Testis (tissue), 3 donors: ENCODE data around the gene BTLA. TPM values are rescaled to one million over a fixed set of nuclear protein-coding genes. Genes with fewer than 3 reads are reported as not detected.

Experiments used
- DNase-seq: peaks from one replicate; pipeline ENCODE4 v3.0.0-alpha.2; 2019
- H3K27ac ChIP-seq, 2 donors: fragments of 200-600 bp; sonication (generic); one replicate each; pipeline ENCODE4 v1.5.1; 2019
- H3K27me3 ChIP-seq: fragments of 200-600 bp; sonication (generic); one replicate; pipeline ENCODE4 v1.5.1; 2019
- H3K36me3 ChIP-seq: fragments of 200-600 bp; sonication (generic); one replicate; pipeline ENCODE4 v1.5.1; 2017; ENCODE audit warnings: low read depth; ENCODE audit errors: missing control alignments
- H3K4me1 ChIP-seq: fragments of 200-600 bp; sonication (generic); one replicate; pipeline ENCODE4 v1.5.1; 2019
- H3K4me3 ChIP-seq, 2 donors: fragments of 200-600 bp; sonication (generic); one replicate each; pipeline ENCODE4 v1.5.1; 2017 to 2019
- H3K9me3 ChIP-seq: fragments of 200-600 bp; sonication (generic); one replicate; pipeline ENCODE4 v1.5.1; 2017
- POLR2A ChIP-seq: fragments of 450-650 bp; IDR thresholded peaks from one replicate; pipeline ENCODE4 v1.6.1; 2017; ENCODE audit warnings: antibody characterized with exemption, mild to moderate bottlenecking, moderate library complexity
- WGBS, 2 donors: methylation state at CpG; one replicate each; pipeline ENCODE4 v1.1.5; 2018; 5-methylcytosine and 5-hydroxymethylcytosine counted together
- intact Hi-C: fragments of 100-400 bp; cut with DNase I; formaldehyde crosslinking; loops from one replicate; pipeline ENCODE4 v1.15.1; 2023; ENCODE audit warnings: low total_unique reads
- polyA plus RNA-seq: library from polyadenylated mRNA; stranded (reverse); fragments of 350-450 nt; fragmentation: Illumina TruSeq; extraction: RNeasy Lipid Tissue Mini Kit (QIAGEN cat#74804); gene quantifications from one replicate; pipeline ENCODE4 v1.2.3, GENCODE V29; 2014; ENCODE audit warnings: low read depth, low replicate concordance; ENCODE audit not compliant: insufficient read depth
- total RNA-seq, 2 donors: library from RNA; depleted of rRNA; stranded (reverse); fragments of >200 nt; gene quantifications; one replicate each; pipeline ENCODE4 v1.2.3, GENCODE V29; 2016
- TF ChIP-seq, protein P1 (sequence below), 3 experiments: fragments of 450-650 bp in 2 of 3; fragments of 200-600 bp in 1 of 3; sonication (generic) in 1 of 3; IDR thresholded peaks; one replicate each; pipeline ENCODE4 v1.5.1; 2016 to 2019; ENCODE audit warnings: antibody characterized with exemption in 3 of 3, mild to moderate bottlenecking in 2 of 3, moderate library complexity in 1 of 3

Gene BTLA
- total and polyA plus RNA-seq, 3 donors from 2014 or later: 0.50 to 1.4 (median 1.2) TPM

DNA sequence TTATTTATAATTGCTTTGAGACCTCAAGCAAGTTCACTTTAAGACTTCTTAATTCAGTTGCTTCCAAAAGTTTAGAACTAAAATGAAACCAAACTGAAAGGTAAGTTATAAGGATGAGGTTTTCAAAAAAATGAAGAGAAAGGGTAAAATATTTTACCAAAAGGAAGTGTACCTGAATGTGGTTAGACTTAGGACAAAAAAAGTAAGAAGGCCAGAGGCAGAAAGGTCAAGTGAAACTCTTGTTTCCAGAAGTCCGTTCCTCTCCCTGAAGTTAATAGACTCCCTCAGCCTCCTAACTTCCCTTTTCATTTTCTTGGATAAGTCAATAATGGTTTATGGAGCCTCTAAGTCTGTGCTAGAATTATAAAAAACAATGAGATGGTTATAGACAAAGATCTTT lies 16.6 kb downstream of the BTLA start:
- Histone ChIP-seq H3K4me3 (no peak overlapping the region), H3K4me1 (no peaks in the 10 kb centered on the region), H3K9me3 (no peaks in the 10 kb centered on the region), H3K27ac (no peak overlapping the region), H3K36me3 (no peaks in the 10 kb centered on the region), H3K27me3 (no peaks in the 10 kb centered on the region)
- intact Hi-C loops: no loop called here
- DNase-seq: no peak
- TF ChIP-seq, protein P1, sequence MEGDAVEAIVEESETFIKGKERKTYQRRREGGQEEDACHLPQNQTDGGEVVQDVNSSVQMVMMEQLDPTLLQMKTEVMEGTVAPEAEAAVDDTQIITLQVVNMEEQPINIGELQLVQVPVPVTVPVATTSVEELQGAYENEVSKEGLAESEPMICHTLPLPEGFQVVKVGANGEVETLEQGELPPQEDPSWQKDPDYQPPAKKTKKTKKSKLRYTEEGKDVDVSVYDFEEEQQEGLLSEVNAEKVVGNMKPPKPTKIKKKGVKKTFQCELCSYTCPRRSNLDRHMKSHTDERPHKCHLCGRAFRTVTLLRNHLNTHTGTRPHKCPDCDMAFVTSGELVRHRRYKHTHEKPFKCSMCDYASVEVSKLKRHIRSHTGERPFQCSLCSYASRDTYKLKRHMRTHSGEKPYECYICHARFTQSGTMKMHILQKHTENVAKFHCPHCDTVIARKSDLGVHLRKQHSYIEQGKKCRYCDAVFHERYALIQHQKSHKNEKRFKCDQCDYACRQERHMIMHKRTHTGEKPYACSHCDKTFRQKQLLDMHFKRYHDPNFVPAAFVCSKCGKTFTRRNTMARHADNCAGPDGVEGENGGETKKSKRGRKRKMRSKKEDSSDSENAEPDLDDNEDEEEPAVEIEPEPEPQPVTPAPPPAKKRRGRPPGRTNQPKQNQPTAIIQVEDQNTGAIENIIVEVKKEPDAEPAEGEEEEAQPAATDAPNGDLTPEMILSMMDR (IDR thresholded peaks at IDR 0.05): no peak
- TF ChIP-seq POLR2A: no peak
- WGBS, 2 donors: 65 to 76% methylated on average over 1 of the region's 1 CpG

DNA sequence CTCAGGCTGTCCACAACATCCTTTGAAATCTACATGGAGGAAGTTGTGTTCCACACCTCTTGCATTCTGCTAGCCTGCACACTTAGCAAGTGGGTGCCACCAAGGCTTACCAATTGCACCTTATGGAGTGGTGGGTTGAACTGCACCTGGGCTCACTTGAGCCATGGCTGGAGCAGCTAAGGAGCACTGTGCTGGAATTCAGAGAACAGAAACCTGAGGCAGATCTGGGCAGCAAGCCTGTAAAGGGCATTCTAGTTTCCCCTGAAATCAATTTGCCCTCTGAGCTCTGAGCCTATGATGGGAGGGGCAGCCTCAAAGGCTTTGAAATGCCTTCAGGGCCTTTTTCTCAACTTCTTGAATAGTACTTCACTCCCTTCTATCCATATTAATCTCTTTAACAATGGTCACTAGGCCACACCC lies 18.0 kb downstream of the BTLA start:
- H3K36me3 ChIP-seq: no peaks in the 10 kb centered on the region
- no peaks in the 10 kb centered on the region for H3K4me1 ChIP-seq
- H3K4me3 ChIP-seq: no peak overlapping the region
- intact Hi-C loops: no loop called here
- TF ChIP-seq POLR2A: no peak
- TF ChIP-seq, protein P1 (IDR thresholded peaks at IDR 0.05): no peak
- no peaks in the 10 kb centered on the region for H3K27me3 ChIP-seq
- no peak overlapping the region for H3K27ac ChIP-seq
- H3K9me3 ChIP-seq: no peaks in the 10 kb centered on the region
- DNase-seq: no peak

DNA sequence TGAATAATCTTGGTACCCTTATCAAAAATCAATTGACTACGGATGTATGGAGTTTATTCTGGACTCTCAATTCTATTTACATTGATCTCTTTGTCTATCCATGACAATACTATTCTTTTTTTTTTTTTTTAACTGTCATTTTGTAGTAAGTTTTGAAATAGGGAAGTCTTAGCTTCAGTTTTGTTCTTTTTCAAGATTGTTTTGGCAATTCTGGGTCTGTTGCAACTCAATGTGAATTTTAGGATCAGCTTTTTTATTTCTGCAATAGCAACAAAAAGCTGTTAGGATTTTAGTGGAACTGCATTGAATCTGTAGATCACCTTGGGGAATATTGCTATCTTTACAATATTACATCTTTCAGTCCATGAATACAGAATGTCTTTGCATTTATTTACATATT lies 21.4 kb downstream of the BTLA start:
- intact Hi-C loops: no loop called here
- no peak overlapping the region for H3K4me3 ChIP-seq
- no peaks in the 10 kb centered on the region for H3K9me3 ChIP-seq
- WGBS, 2 donors: 82 to 83% methylated on average over 1 of the region's 1 CpG
- DNase-seq: no peak
- H3K36me3 ChIP-seq: no peaks in the 10 kb centered on the region
- H3K4me1 ChIP-seq: no peaks in the 10 kb centered on the region
- no peaks in the 10 kb centered on the region for H3K27me3 ChIP-seq
- TF ChIP-seq, protein P1 (IDR thresholded peaks at IDR 0.05): no peak
- no peak for TF ChIP-seq POLR2A
- no peak overlapping the region for H3K27ac ChIP-seq

DNA sequence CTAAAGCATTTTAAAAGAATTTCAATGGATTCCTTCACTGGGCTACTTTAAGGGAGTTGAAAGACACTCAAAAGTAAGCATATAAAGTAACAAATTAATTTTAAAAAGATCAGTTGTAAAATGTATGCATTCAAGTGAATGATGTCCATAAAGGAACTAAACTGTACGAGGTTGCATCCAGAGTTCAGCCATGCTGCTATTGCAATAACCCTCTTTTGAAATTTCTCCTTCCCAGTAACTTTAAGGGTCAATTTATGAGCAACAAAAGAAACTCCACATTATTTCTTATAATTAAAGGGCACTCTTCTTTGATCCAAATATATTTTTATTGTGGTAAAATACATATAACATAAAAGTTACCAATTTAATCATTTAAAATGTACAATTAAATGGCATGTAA lies 22.9 kb downstream of the BTLA start:
- Histone ChIP-seq H3K4me3 (no peak overlapping the region), H3K27ac (no peak overlapping the region), H3K36me3 (no peaks in the 10 kb centered on the region), H3K9me3 (no peaks in the 10 kb centered on the region), H3K4me1 (no peaks in the 10 kb centered on the region), H3K27me3 (no peaks in the 10 kb centered on the region)
- 88 to 92% methylated on average over 1 of the region's 1 CpG for WGBS, 2 donors
- TF ChIP-seq POLR2A: no peak
- TF ChIP-seq, protein P1 (IDR thresholded peaks at IDR 0.05): no peak
- intact Hi-C loops: no loop called here
- DNase-seq: no peak

DNA sequence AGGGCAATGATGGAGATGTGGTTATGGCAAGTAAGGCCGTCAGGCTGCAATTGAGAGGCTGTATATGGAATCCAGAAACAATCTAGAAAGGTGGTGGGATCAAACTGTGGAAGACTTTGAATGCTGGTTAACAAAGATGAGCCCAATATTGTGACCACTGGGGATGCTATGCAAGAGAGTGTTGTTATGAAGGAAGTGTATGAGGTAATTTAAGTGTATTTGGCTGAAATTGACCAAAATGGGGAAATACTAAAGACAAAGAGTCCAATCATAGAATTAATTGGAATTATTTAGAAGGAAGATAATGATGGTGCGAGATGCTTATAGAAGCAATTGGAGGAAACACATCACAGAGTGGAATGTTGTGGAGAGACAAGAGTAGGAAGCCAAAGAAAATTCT lies 24.5 kb downstream of the BTLA start:
- Histone ChIP-seq H3K27me3 (no peaks in the 10 kb centered on the region), H3K9me3 (no peaks in the 10 kb centered on the region), H3K27ac (no peak overlapping the region), H3K4me3 (no peak overlapping the region), H3K36me3 (no peaks in the 10 kb centered on the region), H3K4me1 (no peaks in the 10 kb centered on the region)
- TF ChIP-seq, protein P1 (IDR thresholded peaks at IDR 0.05): no peak
- TF ChIP-seq POLR2A: no peak
- WGBS, 2 donors: 93 to 98% methylated on average over 2 of the region's 2 CpGs
- no peak for DNase-seq
- intact Hi-C loops: no loop called here
